ENCODE results near the gene EPM2A. TPM values are rescaled to one million over a fixed set of nuclear protein-coding genes. Genes with fewer than 3 reads are reported as not detected.

The EPM2A gene
- total RNA-seq, 1 experiment from 2014 or later: 6.4 TPM

DNA sequence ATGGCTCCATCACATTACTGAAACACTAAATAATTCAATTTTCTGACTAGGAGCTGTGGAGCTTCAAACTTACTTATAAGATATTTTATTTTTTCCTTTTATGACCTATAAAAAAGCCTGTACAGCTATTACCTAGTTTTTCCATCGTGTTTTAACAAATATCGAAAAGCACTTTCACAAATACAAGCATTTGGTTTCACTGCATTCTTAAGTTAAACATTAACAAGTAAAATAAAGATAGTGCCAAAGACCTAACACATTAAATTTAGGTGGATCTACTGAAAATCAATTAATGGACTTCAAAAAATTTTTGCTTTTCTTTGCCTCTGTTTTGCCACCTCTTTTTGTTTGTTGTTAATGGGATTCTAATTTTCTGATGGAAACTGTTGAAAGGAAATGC is 83.3 kb downstream of the EPM2A start:
- Histone ChIP-seq H3K4me3 (replicated peaks in 1 of 2; ENCODE audit: low read depth in 1 of 2, low read length in 2 of 2) (no peak overlapping the region), H3K27me3 (ENCODE audit: insufficient read depth, low read length) (no peaks in the 10 kb centered on the region), H3K9me2 (ENCODE audit: insufficient read depth) (no peaks in the 10 kb centered on the region), H3K27ac (ENCODE audit: low read depth, low read length) (no peak overlapping the region), H3K9me3 (ENCODE audit: control insufficient read depth in 1 of 2, insufficient read depth in 1 of 2, low read depth in 1 of 2, low read length in 2 of 2) (no peaks in the 10 kb centered on the region), H4K20me1 (ENCODE audit: insufficient read depth) (no peaks in the 10 kb centered on the region), H3K36me3 (ENCODE audit: control insufficient read depth in 1 of 2, insufficient read depth in 2 of 2, low read length in 2 of 2) (no peaks in the 10 kb centered on the region), H3K4me2 (ENCODE audit: low read length) (no peak overlapping the region), H3K9ac (ENCODE audit: low read length) (no peak overlapping the region), H3K4me1 (ENCODE audit: control insufficient read depth in 1 of 2, insufficient read depth in 2 of 2, low read length in 2 of 2) (no peaks in the 10 kb centered on the region), H3K79me2 (ENCODE audit: insufficient read depth, low read length) (no peaks in the 10 kb centered on the region), H2AFZ (ENCODE audit: low read depth, low read length, poor library complexity, severe bottlenecking) (no peak overlapping the region)
- RAD21 ChIA-PET (ENCODE audit: low non-redundant PET in 1 of 2, low total read pairs in 2 of 2, uncharacterized antibody in 2 of 2, unreplicated experiment in 2 of 2): no interaction called here
- POLR2A ChIA-PET: no interaction called here
- intact Hi-C loops (cut with micrococcal nuclease): no loop called here
- no peak for ATAC-seq
- no peak for DNase-seq (ENCODE audit: low read depth, low spot score)
- CTCF ChIA-PET: no interaction called here
- TF ChIP-seq SRF (IDR thresholded peaks at IDR 0.05; ENCODE audit: low read depth): no peak
- TF ChIP-seq SIN3A (IDR thresholded peaks at IDR 0.05; ENCODE audit: low read depth): no peak
- TF ChIP-seq SP1 (IDR thresholded peaks at IDR 0.05; ENCODE audit: low read depth): no peak
- no TSS peak for BruUV-seq (replicated peaks)

DNA sequence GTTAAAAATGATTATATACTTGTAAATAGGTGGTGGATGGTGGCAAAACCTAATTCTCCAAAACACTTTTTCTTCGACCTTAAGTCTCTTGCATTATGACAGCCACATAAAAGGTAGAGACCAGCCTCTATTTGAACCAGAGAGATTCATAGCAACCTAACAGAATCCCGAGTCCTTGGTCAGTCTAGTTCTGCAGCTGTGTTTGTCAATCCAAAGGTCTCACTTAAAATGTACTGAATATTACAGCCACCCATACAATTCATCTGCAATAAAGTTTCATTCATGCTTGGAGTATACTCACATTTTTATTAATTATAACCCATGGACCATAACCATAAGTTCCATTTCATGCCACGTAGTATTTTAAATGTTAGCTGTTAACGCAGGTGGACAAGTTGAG is 87.2 kb downstream of the EPM2A start:
- Histone ChIP-seq H3K4me1 (ENCODE audit: control insufficient read depth in 1 of 2, insufficient read depth in 2 of 2, low read length in 2 of 2) (no peaks in the 10 kb centered on the region), H4K20me1 (ENCODE audit: insufficient read depth) (no peaks in the 10 kb centered on the region), H3K36me3 (ENCODE audit: control insufficient read depth in 1 of 2, insufficient read depth in 2 of 2, low read length in 2 of 2) (no peaks in the 10 kb centered on the region), H3K9me2 (ENCODE audit: insufficient read depth) (no peaks in the 10 kb centered on the region), H3K27ac (ENCODE audit: low read depth, low read length) (no peak overlapping the region), H3K4me3 (replicated peaks in 1 of 2; ENCODE audit: low read depth in 1 of 2, low read length in 2 of 2) (no peak overlapping the region), H3K4me2 (ENCODE audit: low read length) (no peak overlapping the region), H3K27me3 (ENCODE audit: insufficient read depth, low read length) (no peaks in the 10 kb centered on the region), H3K9ac (ENCODE audit: low read length) (no peak overlapping the region), H3K79me2 (ENCODE audit: insufficient read depth, low read length) (no peaks in the 10 kb centered on the region), H3K9me3 (ENCODE audit: control insufficient read depth in 1 of 2, insufficient read depth in 1 of 2, low read depth in 1 of 2, low read length in 2 of 2) (no peaks in the 10 kb centered on the region), H2AFZ (ENCODE audit: low read depth, low read length, poor library complexity, severe bottlenecking) (no peak overlapping the region)
- no TSS peak for BruUV-seq (replicated peaks)
- DNase-seq (ENCODE audit: low read depth, low spot score): no peak
- TF ChIP-seq ELF1 (IDR thresholded peaks at IDR 0.05; ENCODE audit: borderline replicate concordance, low read depth) (no peak), CBX3 (IDR thresholded peaks at IDR 0.05; ENCODE audit: low read depth) (no peak)
- TF ChIP-seq, protein P1, sequence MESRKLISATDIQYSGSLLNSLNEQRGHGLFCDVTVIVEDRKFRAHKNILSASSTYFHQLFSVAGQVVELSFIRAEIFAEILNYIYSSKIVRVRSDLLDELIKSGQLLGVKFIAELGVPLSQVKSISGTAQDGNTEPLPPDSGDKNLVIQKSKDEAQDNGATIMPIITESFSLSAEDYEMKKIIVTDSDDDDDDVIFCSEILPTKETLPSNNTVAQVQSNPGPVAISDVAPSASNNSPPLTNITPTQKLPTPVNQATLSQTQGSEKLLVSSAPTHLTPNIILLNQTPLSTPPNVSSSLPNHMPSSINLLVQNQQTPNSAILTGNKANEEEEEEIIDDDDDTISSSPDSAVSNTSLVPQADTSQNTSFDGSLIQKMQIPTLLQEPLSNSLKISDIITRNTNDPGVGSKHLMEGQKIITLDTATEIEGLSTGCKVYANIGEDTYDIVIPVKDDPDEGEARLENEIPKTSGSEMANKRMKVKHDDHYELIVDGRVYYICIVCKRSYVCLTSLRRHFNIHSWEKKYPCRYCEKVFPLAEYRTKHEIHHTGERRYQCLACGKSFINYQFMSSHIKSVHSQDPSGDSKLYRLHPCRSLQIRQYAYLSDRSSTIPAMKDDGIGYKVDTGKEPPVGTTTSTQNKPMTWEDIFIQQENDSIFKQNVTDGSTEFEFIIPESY (IDR thresholded peaks at IDR 0.05; ENCODE audit: extremely low read depth, insufficient replicate concordance, low read length): no peak
- no peak for ATAC-seq
- ChIA-PET CTCF (no interaction called here), POLR2A (no interaction called here), RAD21 (ENCODE audit: low non-redundant PET in 1 of 2, low total read pairs in 2 of 2, uncharacterized antibody in 2 of 2, unreplicated experiment in 2 of 2) (no interaction called here)
- intact Hi-C loops (cut with micrococcal nuclease): no loop called here
